GM18873 (cell line): ENCODE results near the gene HSP90AA1.
"Not testable (repeated sequence)": the region's sequence is repeated elsewhere in the genome, so short reads cannot be mapped to it uniquely, and the experiment has no call there.

Experiments used
- ATAC-seq: cut with Tn5 transposase; IDR thresholded peaks from one replicate; pipeline ENCODE4 v1.9.1; 2021; ENCODE audit warnings: mild to moderate bottlenecking, moderate library complexity, moderate number of reproducible peaks; ENCODE audit not compliant: unreplicated experiment, low FRiP score

HSP90AA1 gene

GRCh38 chr14:102074415-102074964 is 12.4 kb downstream of the HSP90AA1 start:
- no peak for ATAC-seq

- ATAC-seq: no peak
Observed at GRCh38 chr14:102071283-102071998, 15.4 kb downstream of the HSP90AA1 start.

GRCh38 chr14:102066041-102066451 is 20.8 kb downstream of the HSP90AA1 start:
- ATAC-seq: no peak

- ATAC-seq: not testable (repeated sequence)
Observed at GRCh38 chr14:102064590-102064989, 22.3 kb downstream of the HSP90AA1 start.

GRCh38 chr14:102063808-102064429 is 22.9 kb downstream of the HSP90AA1 start:
- ATAC-seq: no peak

GRCh38 chr14:102063109-102063807 is 23.6 kb downstream of the HSP90AA1 start:
- ATAC-seq: no peak

- no peak for ATAC-seq
Observed at GRCh38 chr14:102058961-102059360, 27.9 kb downstream of the HSP90AA1 start.

- no peak for ATAC-seq
Observed at GRCh38 chr14:102058146-102058545, 28.7 kb downstream of the HSP90AA1 start.

- ATAC-seq: no peak
Observed at GRCh38 chr14:102057480-102058114, 29.2 kb downstream of the HSP90AA1 start.

GRCh38 chr14:102056694-102057442 is 30.0 kb downstream of the HSP90AA1 start:
- ATAC-seq: no peak

- ATAC-seq: no peak
Observed at GRCh38 chr14:102055181-102055901, 31.5 kb downstream of the HSP90AA1 start.

GRCh38 chr14:102052522-102052921 is 34.3 kb downstream of the HSP90AA1 start:
- no peak for ATAC-seq

GRCh38 chr14:102050625-102051024 is 36.2 kb downstream of the HSP90AA1 start:
- no peak for ATAC-seq

GRCh38 chr14:102050026-102050405 is 36.8 kb downstream of the HSP90AA1 start:
- ATAC-seq: no peak

- ATAC-seq: no peak
Observed at GRCh38 chr14:102049258-102050025, 37.4 kb downstream of the HSP90AA1 start.

GRCh38 chr14:102047808-102048540 is 38.9 kb downstream of the HSP90AA1 start:
- no peak for ATAC-seq

- no peak for ATAC-seq
Observed at GRCh38 chr14:102046337-102047278, 40.2 kb downstream of the HSP90AA1 start.
